Adrenal gland (tissue), 5 donors: ENCODE measurements around the gene CTNND2.

Experiments used
- POLR2A ChIP-seq, 2 donors: fragments of 450-650 bp; IDR thresholded peaks; one replicate each; pipeline ENCODE4 v1.6.1; 2017; ENCODE audit warnings: antibody characterized with exemption in 2 of 2, mild to moderate bottlenecking in 2 of 2, moderate library complexity in 1 of 2
- TF ChIP-seq, protein P1 (sequence below), 6 experiments: fragments of 450-650 bp in 4 of 6; fragments of 200-600 bp in 2 of 6; sonication (generic) in 1 of 6; IDR thresholded peaks; 1 replicate in 5 of 6; 2 replicates in 1 of 6; pipeline versions ENCODE4 v1.5.1 to v1.8.0; 2016 to 2021; ENCODE audit warnings: antibody characterized with exemption in 6 of 6, mild to moderate bottlenecking in 2 of 6, moderate library complexity in 1 of 6
- donor health status: DM: no; HTN: no; CAD: no.

DNA sequence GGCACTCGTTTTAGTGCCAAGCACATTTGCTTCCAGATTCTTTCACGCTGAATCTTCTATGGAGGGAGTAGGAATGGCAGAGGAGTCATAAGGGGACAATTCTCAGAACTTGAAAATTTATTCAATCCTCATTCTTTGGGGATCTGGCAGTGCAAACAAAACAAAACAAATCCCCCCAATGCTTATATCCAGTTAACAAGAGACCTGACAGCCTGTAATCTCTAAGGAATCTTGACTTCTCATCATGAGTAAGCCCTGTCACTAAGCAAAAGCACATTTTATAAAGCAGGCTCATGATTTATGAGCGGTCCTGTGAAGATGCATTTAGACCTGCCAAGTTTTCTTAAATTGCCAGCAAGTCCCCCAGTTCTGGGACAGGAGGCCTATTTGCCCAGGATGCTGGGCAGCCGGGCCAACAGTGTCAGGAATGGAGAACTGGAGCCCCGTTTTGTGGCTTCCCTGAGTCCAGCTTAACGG lies 513.9 kb downstream of the CTNND2 start:
- TF ChIP-seq POLR2A (IDR thresholded peaks at IDR 0.05) = no peak
- TF ChIP-seq, protein P1, sequence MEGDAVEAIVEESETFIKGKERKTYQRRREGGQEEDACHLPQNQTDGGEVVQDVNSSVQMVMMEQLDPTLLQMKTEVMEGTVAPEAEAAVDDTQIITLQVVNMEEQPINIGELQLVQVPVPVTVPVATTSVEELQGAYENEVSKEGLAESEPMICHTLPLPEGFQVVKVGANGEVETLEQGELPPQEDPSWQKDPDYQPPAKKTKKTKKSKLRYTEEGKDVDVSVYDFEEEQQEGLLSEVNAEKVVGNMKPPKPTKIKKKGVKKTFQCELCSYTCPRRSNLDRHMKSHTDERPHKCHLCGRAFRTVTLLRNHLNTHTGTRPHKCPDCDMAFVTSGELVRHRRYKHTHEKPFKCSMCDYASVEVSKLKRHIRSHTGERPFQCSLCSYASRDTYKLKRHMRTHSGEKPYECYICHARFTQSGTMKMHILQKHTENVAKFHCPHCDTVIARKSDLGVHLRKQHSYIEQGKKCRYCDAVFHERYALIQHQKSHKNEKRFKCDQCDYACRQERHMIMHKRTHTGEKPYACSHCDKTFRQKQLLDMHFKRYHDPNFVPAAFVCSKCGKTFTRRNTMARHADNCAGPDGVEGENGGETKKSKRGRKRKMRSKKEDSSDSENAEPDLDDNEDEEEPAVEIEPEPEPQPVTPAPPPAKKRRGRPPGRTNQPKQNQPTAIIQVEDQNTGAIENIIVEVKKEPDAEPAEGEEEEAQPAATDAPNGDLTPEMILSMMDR (IDR thresholded peaks at IDR 0.05) = no peak
